Spleen (tissue), 7 donors: ENCODE data around the gene FBN2.

ENCODE experiments used
- POLR2A ChIP-seq, 3 donors: fragments of 450-650 bp; IDR thresholded peaks; one replicate each; pipeline ENCODE4 v1.5.1; 2017; ENCODE audit warnings: antibody characterized with exemption in 3 of 3, mild to moderate bottlenecking in 1 of 3
- POLR2AphosphoS5 ChIP-seq, 3 donors: sonication (generic); formaldehyde crosslinking; IDR thresholded peaks; one replicate each; pipeline ENCODE4 v1.5.1; 2017; ENCODE audit warnings: antibody characterized with exemption in 3 of 3
- TF ChIP-seq, protein P1 (sequence below), 11 experiments: fragments of 200-600 bp in 7 of 11; fragments of 450-650 bp in 4 of 11; sonication (generic) in 4 of 11; IDR thresholded peaks in 8 of 11; conservative IDR thresholded peaks in 3 of 11; 1 replicate in 7 of 11; 2 replicates in 4 of 11; pipeline versions ENCODE4 v1.4.0 to v1.8.0; 2016 to 2021; ENCODE audit warnings: antibody characterized with exemption in 11 of 11, inconsistent platforms in 4 of 11, mild to moderate bottlenecking in 1 of 11
- donor health status: DM: no; HTN: no; CAD: no; lungs with moderate emphysema.
- donor health status: DM: no; HTN: no; CAD: no.
- donor health status: DM: no; HTN: no; CAD: no.

DNA sequence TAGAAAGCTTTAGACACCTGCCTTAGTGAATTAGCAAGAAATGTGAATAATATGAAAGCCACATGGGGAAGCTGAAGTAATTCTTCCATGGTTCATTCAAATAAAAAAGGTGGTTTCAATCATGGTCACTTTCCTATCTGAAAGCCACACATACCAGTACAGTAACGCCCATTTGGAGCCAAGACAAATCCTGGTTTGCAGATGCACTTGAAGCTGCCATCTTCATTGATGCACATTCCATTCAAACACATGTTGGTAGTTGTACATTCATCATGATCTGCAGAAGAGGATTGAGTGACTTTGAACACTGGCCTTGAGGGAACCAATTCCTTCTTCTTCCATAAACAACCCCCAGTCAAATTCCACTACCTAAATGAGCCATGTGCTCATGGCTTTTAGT lies 161.5 kb downstream of the FBN2 start:
- TF ChIP-seq, protein P1, sequence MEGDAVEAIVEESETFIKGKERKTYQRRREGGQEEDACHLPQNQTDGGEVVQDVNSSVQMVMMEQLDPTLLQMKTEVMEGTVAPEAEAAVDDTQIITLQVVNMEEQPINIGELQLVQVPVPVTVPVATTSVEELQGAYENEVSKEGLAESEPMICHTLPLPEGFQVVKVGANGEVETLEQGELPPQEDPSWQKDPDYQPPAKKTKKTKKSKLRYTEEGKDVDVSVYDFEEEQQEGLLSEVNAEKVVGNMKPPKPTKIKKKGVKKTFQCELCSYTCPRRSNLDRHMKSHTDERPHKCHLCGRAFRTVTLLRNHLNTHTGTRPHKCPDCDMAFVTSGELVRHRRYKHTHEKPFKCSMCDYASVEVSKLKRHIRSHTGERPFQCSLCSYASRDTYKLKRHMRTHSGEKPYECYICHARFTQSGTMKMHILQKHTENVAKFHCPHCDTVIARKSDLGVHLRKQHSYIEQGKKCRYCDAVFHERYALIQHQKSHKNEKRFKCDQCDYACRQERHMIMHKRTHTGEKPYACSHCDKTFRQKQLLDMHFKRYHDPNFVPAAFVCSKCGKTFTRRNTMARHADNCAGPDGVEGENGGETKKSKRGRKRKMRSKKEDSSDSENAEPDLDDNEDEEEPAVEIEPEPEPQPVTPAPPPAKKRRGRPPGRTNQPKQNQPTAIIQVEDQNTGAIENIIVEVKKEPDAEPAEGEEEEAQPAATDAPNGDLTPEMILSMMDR (IDR thresholded peaks at IDR 0.05 in 8 of 11, conservative IDR thresholded peaks at IDR 0.05 in 3 of 11), result no peak
- TF ChIP-seq POLR2A (IDR thresholded peaks at IDR 0.05), result no peak
- no peak for TF ChIP-seq POLR2AphosphoS5 (IDR thresholded peaks at IDR 0.05)
